ENCODE measurements around the gene CDC42BPA.
"Not testable (repeated sequence)": the region's sequence is repeated elsewhere in the genome, so short reads cannot be mapped to it uniquely, and the experiment has no call there.

CDC42BPA gene

GRCh38 chr1:226960944-226961765 is 357.1 kb downstream of the CDC42BPA start:
- no peak for DNase-seq

GRCh38 chr1:226960256-226960655 is 358.0 kb downstream of the CDC42BPA start:
- no peak for DNase-seq

- DNase-seq = no peak
Observed at GRCh38 chr1:226958300-226958699, 360.0 kb downstream of the CDC42BPA start.

- DNase-seq = no peak
Observed at GRCh38 chr1:226957714-226958113, 360.6 kb downstream of the CDC42BPA start.

GRCh38 chr1:226956942-226957713 is 361.2 kb downstream of the CDC42BPA start:
- no peak for DNase-seq

GRCh38 chr1:226955857-226956256 is 362.4 kb downstream of the CDC42BPA start:
- DNase-seq = not testable (repeated sequence)

GRCh38 chr1:226954777-226955176 is 363.5 kb downstream of the CDC42BPA start:
- DNase-seq = no peak

- no peak for DNase-seq
Observed at GRCh38 chr1:226954337-226954736, 364.0 kb downstream of the CDC42BPA start.

- DNase-seq = no peak
Observed at GRCh38 chr1:226953175-226953800, 365.0 kb downstream of the CDC42BPA start.

GRCh38 chr1:226952118-226952441 is 366.2 kb downstream of the CDC42BPA start:
- DNase-seq = no peak

GRCh38 chr1:226951286-226952117 is 366.8 kb downstream of the CDC42BPA start:
- DNase-seq = no peak

GRCh38 chr1:226950871-226951270 is 367.4 kb downstream of the CDC42BPA start:
- DNase-seq = no peak

GRCh38 chr1:226950316-226950715 is 368.0 kb downstream of the CDC42BPA start:
- no peak for DNase-seq

- no peak for DNase-seq
Observed at GRCh38 chr1:226949401-226949800, 368.9 kb downstream of the CDC42BPA start.

GRCh38 chr1:226948996-226949395 is 369.3 kb downstream of the CDC42BPA start:
- DNase-seq = no peak

- no peak for DNase-seq
Observed at GRCh38 chr1:226948480-226948879, 369.8 kb downstream of the CDC42BPA start.

- DNase-seq = no peak
Observed at GRCh38 chr1:226948051-226948450, 370.2 kb downstream of the CDC42BPA start.

GRCh38 chr1:226946841-226947240 is 371.5 kb downstream of the CDC42BPA start:
- DNase-seq = peak; percentile 8

GRCh38 chr1:226946285-226946684 is 372.0 kb downstream of the CDC42BPA start:
- no peak for DNase-seq

- DNase-seq = no peak
Observed at GRCh38 chr1:226945858-226946245, 372.4 kb downstream of the CDC42BPA start.

- DNase-seq = peak; percentile 84 to 90
Observed at GRCh38 chr1:226945106-226945857, 373.0 kb downstream of the CDC42BPA start.

- DNase-seq = no peak
Observed at GRCh38 chr1:226943927-226944326, 374.4 kb downstream of the CDC42BPA start.
